GM21360 (cell line): ENCODE data around the gene AGO1.
"Not testable (repeated sequence)": the region's sequence is repeated elsewhere in the genome, so short reads cannot be mapped to it uniquely, and the experiment has no call there.

Experiments used
- ATAC-seq: cut with Tn5 transposase; IDR thresholded peaks from one replicate; pipeline ENCODE4 v1.9.1; 2021; ENCODE audit warnings: mild to moderate bottlenecking, moderate library complexity; ENCODE audit not compliant: unreplicated experiment

The AGO1 gene

GRCh38 chr1:35968396-35968795 is 85.4 kb downstream of the AGO1 start:
- ATAC-seq: no peak

GRCh38 chr1:35971601-35972000 is 88.6 kb downstream of the AGO1 start:
- no peak for ATAC-seq

GRCh38 chr1:35972631-35973030 is 89.6 kb downstream of the AGO1 start:
- not testable (repeated sequence) for ATAC-seq

GRCh38 chr1:35980090-35980489 is 97.1 kb downstream of the AGO1 start:
- no peak for ATAC-seq
